SU-DHL-6 (cell line): ENCODE results near the gene ZNF462.

ENCODE experiments used
- CTCF ChIP-seq: fragments of 200-600 bp; sonication (generic); IDR thresholded peaks from one replicate; pipeline ENCODE4 v1.5.1; 2017; ENCODE audit warnings: antibody characterized with exemption, mild to moderate bottlenecking, low read length, moderate library complexity; ENCODE audit not compliant: insufficient read depth, poor library complexity, severe bottlenecking
- EZH2phosphoT487 ChIP-seq: fragments of 200-600 bp; sonication (generic), shearing (Covaris generic); conservative IDR thresholded peaks from 2 replicates; pipeline ENCODE4 v1.6.1; 2018; ENCODE audit warnings: mild to moderate bottlenecking, antibody characterized with exemption, low read length, moderate library complexity, mixed read lengths

GRCh38 chr9:106932178-106932577 lies 69.2 kb downstream of the ZNF462 start:
- TF ChIP-seq CTCF (no peak), EZH2phosphoT487 (no peak)
